HEK293 (cell line): ENCODE measurements around the gene PAPOLB.

Source experiments
- CTCF ChIP-seq: fragments of 450-650 bp; formaldehyde crosslinking; IDR thresholded peaks from 2 replicates; pipeline ENCODE4 v1.5.1; 2016; ENCODE audit warnings: missing biosample characterization, missing genetic modification characterization
- PRDM10 ChIP-seq: fragments of 450-650 bp; formaldehyde crosslinking; IDR thresholded peaks from 2 replicates; pipeline ENCODE4 v1.5.1; 2016; ENCODE audit warnings: missing biosample characterization, missing genetic modification characterization
- ZNF639 ChIP-seq: fragments of 450-650 bp; formaldehyde crosslinking; IDR thresholded peaks from 2 replicates; pipeline ENCODE4 v1.5.1; 2016; ENCODE audit warnings: missing biosample characterization, missing genetic modification characterization

- TF ChIP-seq PRDM10 (tag by site-specific recombination), result no peak
- TF ChIP-seq ZNF639, result no peak
- TF ChIP-seq CTCF (tag by site-specific recombination), result no peak
Observed at GRCh38 chr7:4893929-4894475, 32.2 kb upstream of the PAPOLB start.
